ENCODE results near the gene P3H1. TPM values are rescaled to one million over a fixed set of nuclear protein-coding genes. Genes with fewer than 3 reads are reported as not detected.
A peak's percentile ranks its signal among the peaks of the same experiment; 100 is the strongest.
"Not testable (repeated sequence)": the region's sequence is repeated elsewhere in the genome, so short reads cannot be mapped to it uniquely, and the experiment has no call there.

Gene P3H1
- total RNA-seq, 1 donor from 2014 or later = 57.3 TPM

GRCh38 chr1:42733415-42734200 is 33.2 kb downstream of the P3H1 start:
- DNase-seq (ENCODE audit: low read depth) = no peak

- peak; percentile 80 for DNase-seq (ENCODE audit: low read depth)
Measured at GRCh38 chr1:42732126-42732680, 34.6 kb downstream of the P3H1 start.

GRCh38 chr1:42731585-42731984 is 35.2 kb downstream of the P3H1 start:
- DNase-seq (ENCODE audit: low read depth) = no peak

- DNase-seq (ENCODE audit: low read depth) = no peak
Measured at GRCh38 chr1:42730988-42731387, 35.8 kb downstream of the P3H1 start.

- no peak for DNase-seq (ENCODE audit: low read depth)
Measured at GRCh38 chr1:42730002-42730401, 36.8 kb downstream of the P3H1 start.

GRCh38 chr1:42725820-42726219 is 41.0 kb downstream of the P3H1 start:
- not testable (repeated sequence) for DNase-seq (ENCODE audit: low read depth)

GRCh38 chr1:42723511-42723910 is 43.3 kb downstream of the P3H1 start:
- no peak for DNase-seq (ENCODE audit: low read depth)

- DNase-seq (ENCODE audit: low read depth) = not testable (repeated sequence)
Measured at GRCh38 chr1:42722403-42722802, 44.4 kb downstream of the P3H1 start.

- no peak for DNase-seq (ENCODE audit: low read depth)
Measured at GRCh38 chr1:42721926-42722325, 44.9 kb downstream of the P3H1 start.

- DNase-seq (ENCODE audit: low read depth) = no peak
Measured at GRCh38 chr1:42720868-42721267, 46.0 kb downstream of the P3H1 start.

GRCh38 chr1:42714441-42714840 is 52.4 kb downstream of the P3H1 start:
- not testable (repeated sequence) for DNase-seq (ENCODE audit: low read depth)

- DNase-seq (ENCODE audit: low read depth) = no peak
Measured at GRCh38 chr1:42713293-42713692, 53.5 kb downstream of the P3H1 start.

- DNase-seq (ENCODE audit: low read depth) = not testable (repeated sequence)
Measured at GRCh38 chr1:42712808-42713207, 54.0 kb downstream of the P3H1 start.

- DNase-seq (ENCODE audit: low read depth) = no peak
Measured at GRCh38 chr1:42703888-42704464, 62.9 kb downstream of the P3H1 start.

GRCh38 chr1:42700006-42700405 is 66.8 kb downstream of the P3H1 start:
- no peak for DNase-seq (ENCODE audit: low read depth)

- no peak for DNase-seq (ENCODE audit: low read depth)
Measured at GRCh38 chr1:42698081-42698813, 68.6 kb downstream of the P3H1 start.

Other genes starting within 250 kb of the P3H1 start
- 24.3 and 42.2 TPM in 2 replicates for gene PPIH, start 108.6 kb downstream of the P3H1 start, total RNA-seq
- 958 and 1,013 TPM in 2 replicates for gene YBX1, start 84.6 kb downstream of the P3H1 start, total RNA-seq
- gene CLDN19, start 26.8 kb downstream of the P3H1 start, total RNA-seq = not detected in 2 replicates
- 7.9 and 12.5 TPM in 2 replicates for gene C1orf50, start 221 bp upstream of the P3H1 start, total RNA-seq
- 0.03 and 0.05 TPM in 2 replicates for gene TMEM269, start 18.0 kb upstream of the P3H1 start, total RNA-seq
- 15.1 and 15.9 TPM in 2 replicates for gene ERMAP, start 50.1 kb upstream of the P3H1 start, total RNA-seq
- gene SVBP, start 50.4 kb upstream of the P3H1 start, total RNA-seq = 30.7 and 33.6 TPM in 2 replicates
- 10.8 and 11.1 TPM in 2 replicates for gene ZNF691, start 79.6 kb upstream of the P3H1 start, total RNA-seq
- 146 and 164 TPM in 2 replicates for gene SLC2A1, start 191.8 kb upstream of the P3H1 start, total RNA-seq